Measurements from ENCODE around the gene ATP11A. TPM values are rescaled to one million over a fixed set of nuclear protein-coding genes. Genes with fewer than 3 reads are reported as not detected.

Gene ATP11A
- total RNA-seq, 1 experiment from 2014 or later = 14.4 TPM

GRCh38 chr13:112933649-112934048, 243.8 kb downstream of the ATP11A start:
- DNase-seq (ENCODE audit: low read depth, low spot score) = no peak
- in situ Hi-C loops (cut with HindIII; ENCODE audit: low pct_unique_long_range_greater_than_20kb, low sequenced_read_pairs) = no loop called here

GRCh38 chr13:112934078-112934477, 244.2 kb downstream of the ATP11A start:
- peak; percentile 53 for DNase-seq (ENCODE audit: low read depth, low spot score)
- in situ Hi-C loops (cut with HindIII; ENCODE audit: low pct_unique_long_range_greater_than_20kb, low sequenced_read_pairs) = no loop called here

Other genes starting within 250 kb of the ATP11A start
- 16.8 and 17.1 TPM in 2 replicates for gene TUBGCP3, start 101.9 kb upstream of the ATP11A start, total RNA-seq (2014; rRNA removed; shearing (Covaris generic))